CD4-positive, alpha-beta T cell treated with Interleukin-21 for 1 hour (primary cell): Measurements from ENCODE around the gene ABCC2.
A peak's percentile ranks its signal among the peaks of the same experiment; 100 is the strongest.
"Not testable (repeated sequence)": the region's sequence is repeated elsewhere in the genome, so short reads cannot be mapped to it uniquely, and the experiment has no call there.

Experiments
- DNase-seq: peaks from one replicate; pipeline ENCODE4 v3.0.0-alpha.2; 2020

ABCC2 gene

GRCh38 chr10:99809931-99810615 is 27.6 kb downstream of the ABCC2 start:
- no peak for DNase-seq

GRCh38 chr10:99812177-99812576 is 29.7 kb downstream of the ABCC2 start:
- no peak for DNase-seq

DNA sequence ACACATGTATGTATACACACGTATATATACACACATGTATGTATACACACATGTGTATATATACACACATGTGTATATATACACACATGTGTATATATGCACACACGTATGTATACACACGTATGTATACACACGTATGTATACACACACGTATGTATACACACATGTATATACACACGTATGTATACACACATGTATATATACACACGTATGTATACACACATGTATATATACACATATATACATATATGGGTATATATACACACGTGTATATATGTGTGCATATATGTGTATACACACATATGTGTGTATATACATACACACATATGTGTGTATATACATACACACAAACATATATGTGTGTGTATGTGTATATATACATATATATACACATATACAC is 31.7 kb downstream of the ABCC2 start:
- DNase-seq: no peak

DNA sequence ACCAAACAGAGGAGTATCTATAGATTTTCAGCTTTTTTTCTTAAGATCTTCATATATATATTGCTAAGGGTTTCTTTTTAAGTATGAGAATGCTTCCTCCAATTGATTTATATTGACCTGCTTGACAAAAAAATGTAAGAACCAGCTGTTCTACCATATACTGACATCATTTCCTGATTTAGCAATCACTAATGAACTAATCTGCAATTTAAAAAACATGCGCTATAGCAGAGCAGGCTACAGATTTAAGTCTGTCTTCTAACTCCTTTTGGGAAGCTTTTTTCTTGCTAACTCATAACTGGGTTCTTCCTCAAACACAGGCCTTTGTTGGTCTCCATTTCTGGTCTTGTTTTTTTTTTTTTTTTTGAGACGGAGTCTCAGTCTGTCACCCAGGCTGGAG is 33.2 kb downstream of the ABCC2 start:
- no peak for DNase-seq

GRCh38 chr10:99827936-99828335 is 45.5 kb downstream of the ABCC2 start:
- no peak for DNase-seq

- no peak for DNase-seq
Observed at GRCh38 chr10:99828464-99828863, 46.0 kb downstream of the ABCC2 start.

- DNase-seq: no peak
Observed at GRCh38 chr10:99832439-99832838, 50.0 kb downstream of the ABCC2 start.

- DNase-seq: no peak
Observed at GRCh38 chr10:99834410-99834809, 52.0 kb downstream of the ABCC2 start.

GRCh38 chr10:99835947-99836346 is 53.5 kb downstream of the ABCC2 start:
- DNase-seq: no peak

- no peak for DNase-seq
Observed at GRCh38 chr10:99836711-99837110, 54.3 kb downstream of the ABCC2 start.

GRCh38 chr10:99840859-99841258 is 58.4 kb downstream of the ABCC2 start:
- DNase-seq: not testable (repeated sequence)

DNA sequence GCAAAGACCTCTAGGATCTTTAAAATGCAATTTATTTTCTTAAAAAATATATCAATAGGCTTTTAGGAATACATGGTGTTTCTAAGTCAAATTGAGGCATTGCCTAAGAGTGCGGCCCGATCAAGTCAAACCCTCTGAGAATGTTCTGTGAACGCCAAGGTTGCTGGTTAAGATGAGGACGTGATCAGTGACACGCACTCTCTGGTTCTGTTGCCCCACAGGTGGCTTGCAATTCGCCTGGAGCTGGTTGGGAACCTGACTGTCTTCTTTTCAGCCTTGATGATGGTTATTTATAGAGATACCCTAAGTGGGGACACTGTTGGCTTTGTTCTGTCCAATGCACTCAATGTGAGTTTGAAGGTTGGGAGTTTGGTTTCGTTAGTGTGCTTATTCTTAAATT is 59.3 kb downstream of the ABCC2 start:
- DNase-seq: no peak

DNA sequence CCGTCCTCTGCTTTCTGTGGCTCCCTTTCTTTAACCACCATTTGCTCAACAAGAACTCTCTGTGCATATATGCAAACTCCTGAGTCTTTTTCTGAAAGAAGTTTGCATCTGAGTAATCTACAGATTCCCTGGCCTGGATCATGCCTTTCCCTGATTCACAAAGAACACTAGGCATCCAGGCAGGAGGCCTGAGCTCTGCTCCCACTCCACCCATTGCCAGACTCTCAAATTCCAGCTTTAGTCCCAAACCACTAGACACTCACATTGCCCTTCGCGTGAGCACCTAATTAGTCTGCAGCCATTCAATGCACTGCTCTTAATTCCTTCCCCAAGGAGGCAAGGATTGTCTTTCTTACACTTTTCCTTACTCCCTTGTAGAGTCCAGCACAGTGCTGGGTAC is 60.9 kb downstream of the ABCC2 start:
- DNase-seq: no peak

- no peak for DNase-seq
Observed at GRCh38 chr10:99844433-99844955, 62.1 kb downstream of the ABCC2 start.

GRCh38 chr10:99845837-99846382 is 63.5 kb downstream of the ABCC2 start:
- peak; percentile 79 for DNase-seq

- DNase-seq: no peak
Observed at GRCh38 chr10:99849057-99849456, 66.6 kb downstream of the ABCC2 start.

DNA sequence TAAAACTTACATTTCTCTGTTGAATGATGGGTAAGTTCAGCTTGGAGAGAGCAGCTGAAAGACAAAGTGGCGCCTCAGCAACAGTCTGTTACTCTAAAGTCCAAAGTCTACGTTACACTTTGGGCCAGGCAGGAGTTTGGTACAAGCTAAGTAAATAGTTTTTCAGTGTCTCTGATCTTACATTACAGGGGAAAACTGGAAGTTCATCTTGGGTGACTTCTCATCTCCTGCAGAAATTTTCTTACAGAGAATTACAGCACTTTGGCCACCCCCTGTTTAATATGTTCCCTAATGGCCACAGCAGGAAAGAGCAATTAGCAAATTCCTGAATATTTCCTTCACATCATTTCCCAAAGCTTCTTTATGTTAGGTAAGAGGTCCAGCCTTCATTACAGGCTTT is 67.1 kb downstream of the ABCC2 start:
- DNase-seq: no peak

- no peak for DNase-seq
Observed at GRCh38 chr10:99850021-99850766, 67.8 kb downstream of the ABCC2 start.

GRCh38 chr10:99850767-99851340 is 68.4 kb downstream of the ABCC2 start:
- DNase-seq: no peak

- DNase-seq: no peak
Observed at GRCh38 chr10:99851825-99852224, 69.4 kb downstream of the ABCC2 start.

- no peak for DNase-seq
Observed at GRCh38 chr10:99852481-99853213, 70.2 kb downstream of the ABCC2 start.

DNA sequence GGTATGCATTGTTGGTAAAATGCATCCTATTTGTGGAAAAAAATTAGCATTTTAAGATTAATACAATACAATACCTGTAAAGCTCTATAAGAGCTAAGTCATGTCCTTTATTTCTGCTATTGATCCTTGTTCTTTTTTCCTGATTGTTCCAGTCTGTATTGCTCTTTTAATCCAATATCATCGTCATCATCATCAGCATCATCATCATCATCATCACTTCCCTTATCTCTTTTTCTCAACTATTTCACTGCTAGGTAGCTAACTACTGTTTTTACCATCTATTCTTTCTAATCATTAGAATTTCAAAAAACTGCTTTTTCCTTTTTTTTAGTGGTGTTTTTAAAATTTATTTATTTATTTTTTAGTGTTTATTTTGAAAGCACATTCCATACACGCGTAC is 71.2 kb downstream of the ABCC2 start:
- no peak for DNase-seq

- no peak for DNase-seq
Observed at GRCh38 chr10:99854860-99855259, 72.4 kb downstream of the ABCC2 start.
